Panc1 (cell line): ENCODE results near the gene KRTAP21-1. TPM values are rescaled to one million over a fixed set of nuclear protein-coding genes. Genes with fewer than 3 reads are reported as not detected.

Experiments
- ATAC-seq: fragments of 200-7000 bp; cut with Tn5 transposase; 2 replicates; pipeline ENCODE4 v1.9.1; 2020; ENCODE audit warnings: mild to moderate bottlenecking, moderate library complexity
- BruUV-seq: library from RNA; stranded (reverse); fragments of 400-500 nt; replicated peaks from 2 replicates; lab custom pipeline; 2021; lab: Mats Ljungman, UMichigan
- CTCF ChIA-PET: fragments of 300-600 bp; sonication (Branson Sonifier 250); formaldehyde crosslinking; loops from one replicate; lab custom pipeline; 2022; ENCODE audit warnings: antibody characterized with exemption; lab: Charles Lee
- POLR2A ChIA-PET: fragments of 300-600 bp; sonication (Branson Sonifier 250); formaldehyde crosslinking; loops from one replicate; lab custom pipeline; 2022; ENCODE audit warnings: antibody characterized with exemption; lab: Charles Lee
- DNase-seq: peaks from one replicate; pipeline ENCODE4 v3.0.0-alpha.2; 2010; ENCODE audit warnings: low read depth, low spot score
- H3K27ac ChIP-seq: 2 replicates; pipeline ENCODE4 v1.5.1; 2011; ENCODE audit warnings: mild to moderate bottlenecking, low read length, inconsistent platforms
- H3K27me3 ChIP-seq: fragments of 200-500 bp; sonication (Bioruptor generic); 2 replicates; pipeline ENCODE4 v1.6.0; 2014; ENCODE audit warnings: low read length, inconsistent platforms; ENCODE audit not compliant: control insufficient read depth, insufficient read depth
- H3K36me3 ChIP-seq: fragments of 200-500 bp; sonication (Bioruptor generic); 2 replicates; pipeline ENCODE4 v1.5.1; 2014; ENCODE audit warnings: inconsistent platforms, mild to moderate bottlenecking, low read length, moderate library complexity; ENCODE audit not compliant: control insufficient read depth, insufficient read depth
- H3K4me1 ChIP-seq: 2 replicates; pipeline ENCODE4 v1.5.1; 2011; ENCODE audit warnings: inconsistent platforms, mild to moderate bottlenecking, low read length, moderate library complexity; ENCODE audit not compliant: control insufficient read depth, insufficient read depth
- H3K4me3 ChIP-seq, 2 experiments: 2 replicates each; pipeline ENCODE4 v1.5.1; 2011 to 2012; ENCODE audit warnings: low read depth in 2 of 2, low read length in 2 of 2, mild to moderate bottlenecking in 2 of 2, inconsistent platforms in 1 of 2, moderate library complexity in 1 of 2
- H3K9me3 ChIP-seq: fragments of 200-500 bp; sonication (Bioruptor generic); 2 replicates; pipeline ENCODE4 v1.5.1; 2014; ENCODE audit warnings: low read depth, mild to moderate bottlenecking, inconsistent platforms, low read length, moderate library complexity; ENCODE audit not compliant: control insufficient read depth, insufficient read depth
- POLR2AphosphoS5 ChIP-seq: IDR thresholded peaks from 2 replicates; pipeline ENCODE4 v1.6.1; 2012; ENCODE audit warnings: mild to moderate bottlenecking, low read depth, low read length, moderate library complexity
- REST ChIP-seq, 2 experiments: IDR thresholded peaks; 2 replicates each; pipeline ENCODE4 v1.6.1; 2011 to 2012; ENCODE audit warnings: low read depth in 2 of 2, control low read depth in 1 of 2, low read length in 1 of 2, mild to moderate bottlenecking in 1 of 2, moderate library complexity in 1 of 2; ENCODE audit not compliant: insufficient read depth in 1 of 2
- SIN3A ChIP-seq: IDR thresholded peaks from 2 replicates; pipeline ENCODE4 v1.6.1; 2012; ENCODE audit warnings: low read depth, mild to moderate bottlenecking, low read length, moderate library complexity, borderline replicate concordance; ENCODE audit not compliant: insufficient read depth
- TCF7L2 ChIP-seq: IDR thresholded peaks from 2 replicates; pipeline ENCODE4 v1.6.1; 2011; ENCODE audit warnings: mild to moderate bottlenecking, low read depth, low read length, inconsistent platforms
- in situ Hi-C: cut with HindIII; loops from 2 replicates; pipeline ENCODE4 v1.10.0; 2016; ENCODE audit warnings: low sequenced_read_pairs, low pct_unique_long_range_greater_than_20kb
- intact Hi-C: fragments of 100-400 bp; cut with micrococcal nuclease; formaldehyde crosslinking; loops from one replicate; pipeline ENCODE4 v1.10.0; 2022; ENCODE audit not compliant: unreplicated experiment
- total RNA-seq: library from RNA; stranded (reverse); gene quantifications from one replicate; pipeline ENCODE4 v1.2.1, GENCODE V29; 2021; ENCODE audit not compliant: unreplicated experiment
- TF ChIP-seq, protein P1 (sequence below): fragments of 450-650 bp; IDR thresholded peaks from 2 replicates; pipeline ENCODE4 v1.5.1; 2017; ENCODE audit warnings: mild to moderate bottlenecking

KRTAP21-1 gene
- total RNA-seq, 1 experiment from 2014 or later: not detected

DNA sequence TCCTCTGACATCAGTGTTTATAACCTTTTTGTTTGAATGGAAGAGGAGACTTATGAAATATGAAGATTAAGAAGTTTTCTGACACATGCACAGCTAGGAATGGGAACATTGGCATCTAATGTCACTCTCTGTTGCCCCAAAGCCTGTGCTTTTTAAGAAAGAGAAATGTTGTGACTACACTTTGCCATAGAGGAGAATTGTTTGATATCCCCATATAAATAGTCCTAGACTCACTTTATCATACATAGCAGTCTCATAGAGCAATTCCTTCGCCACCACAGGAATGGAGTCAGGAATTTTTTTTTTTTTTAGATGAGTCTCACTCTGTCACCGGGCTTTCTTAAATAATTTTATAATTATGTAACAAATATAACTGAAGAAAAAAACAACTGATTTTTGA lies 38.1 kb downstream of the KRTAP21-1 start:
- ChIA-PET POLR2A (no interaction called here), CTCF (no interaction called here)
- DNase-seq (no peak), ATAC-seq (no peak)
- no peak overlapping the region for H3K4me3 ChIP-seq
- no TSS peak for BruUV-seq
- H3K9me3 ChIP-seq: no peaks in the 10 kb centered on the region
- no peaks in the 10 kb centered on the region for H3K4me1 ChIP-seq
- in situ Hi-C loops: no loop called here
- no peak for TF ChIP-seq SIN3A
- TF ChIP-seq REST (IDR thresholded peaks at IDR 0.05; ENCODE audit: insufficient read depth in 1 of 2, low read depth in 2 of 2, low read length in 1 of 2): no peak
- no peak for TF ChIP-seq TCF7L2
- no peak for TF ChIP-seq POLR2AphosphoS5
- TF ChIP-seq, protein P1, sequence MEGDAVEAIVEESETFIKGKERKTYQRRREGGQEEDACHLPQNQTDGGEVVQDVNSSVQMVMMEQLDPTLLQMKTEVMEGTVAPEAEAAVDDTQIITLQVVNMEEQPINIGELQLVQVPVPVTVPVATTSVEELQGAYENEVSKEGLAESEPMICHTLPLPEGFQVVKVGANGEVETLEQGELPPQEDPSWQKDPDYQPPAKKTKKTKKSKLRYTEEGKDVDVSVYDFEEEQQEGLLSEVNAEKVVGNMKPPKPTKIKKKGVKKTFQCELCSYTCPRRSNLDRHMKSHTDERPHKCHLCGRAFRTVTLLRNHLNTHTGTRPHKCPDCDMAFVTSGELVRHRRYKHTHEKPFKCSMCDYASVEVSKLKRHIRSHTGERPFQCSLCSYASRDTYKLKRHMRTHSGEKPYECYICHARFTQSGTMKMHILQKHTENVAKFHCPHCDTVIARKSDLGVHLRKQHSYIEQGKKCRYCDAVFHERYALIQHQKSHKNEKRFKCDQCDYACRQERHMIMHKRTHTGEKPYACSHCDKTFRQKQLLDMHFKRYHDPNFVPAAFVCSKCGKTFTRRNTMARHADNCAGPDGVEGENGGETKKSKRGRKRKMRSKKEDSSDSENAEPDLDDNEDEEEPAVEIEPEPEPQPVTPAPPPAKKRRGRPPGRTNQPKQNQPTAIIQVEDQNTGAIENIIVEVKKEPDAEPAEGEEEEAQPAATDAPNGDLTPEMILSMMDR: no peak
- H3K36me3 ChIP-seq: no peaks in the 10 kb centered on the region
- H3K27me3 ChIP-seq: no peaks in the 10 kb centered on the region
- intact Hi-C loops: no loop called here
- no peak overlapping the region for H3K27ac ChIP-seq

DNA sequence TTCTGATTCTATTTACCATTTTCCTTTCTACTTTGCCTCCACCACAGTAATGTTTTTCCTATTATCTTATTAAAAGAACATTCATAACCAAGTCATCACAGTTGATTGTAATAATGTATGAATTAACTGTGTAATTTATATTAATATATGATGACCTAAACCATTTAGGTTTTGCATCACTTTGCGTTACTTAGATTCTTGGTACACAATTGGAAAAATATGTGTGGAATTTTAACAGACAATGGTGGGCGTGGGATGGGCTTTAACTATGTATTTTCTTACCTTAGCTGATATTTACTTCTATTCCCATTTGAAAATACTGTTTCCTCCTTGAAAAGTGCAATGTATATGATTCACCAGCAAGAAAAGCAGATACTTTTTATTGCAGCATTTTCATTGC lies 40.3 kb downstream of the KRTAP21-1 start:
- CTCF ChIA-PET: no interaction called here
- BruUV-seq: no TSS peak
- Histone ChIP-seq H3K36me3 (no peaks in the 10 kb centered on the region), H3K4me3 (no peak overlapping the region), H3K27me3 (no peaks in the 10 kb centered on the region), H3K9me3 (no peaks in the 10 kb centered on the region), H3K27ac (no peak overlapping the region), H3K4me1 (no peaks in the 10 kb centered on the region)
- ATAC-seq (no peak), DNase-seq (no peak)
- TF ChIP-seq POLR2AphosphoS5 (no peak), SIN3A (no peak), REST (IDR thresholded peaks at IDR 0.05; ENCODE audit: insufficient read depth in 1 of 2, low read depth in 2 of 2, low read length in 1 of 2) (no peak)
- TF ChIP-seq, protein P1: no peak
- POLR2A ChIA-PET: no interaction called here
- in situ Hi-C loops (no loop called here), intact Hi-C loops (no loop called here)
